CD4-positive, alpha-beta memory T cell (primary cell): ENCODE data around the gene MAP4K1. TPM values are rescaled to one million over a fixed set of nuclear protein-coding genes. Genes with fewer than 3 reads are reported as not detected.

Source experiments
- CTCF ChIA-PET: fragments of 350-600 bp; sonication (Branson Sonifier 250); formaldehyde crosslinking; loops from one replicate; lab custom pipeline; 2021; ENCODE audit warnings: inconsistent platforms; ENCODE audit not compliant: partially characterized antibody; lab: Charles Lee
- POLR2A ChIA-PET: fragments of 350-600 bp; sonication (Branson Sonifier 250); formaldehyde crosslinking; loops from one replicate; lab custom pipeline; 2021; ENCODE audit not compliant: partially characterized antibody; lab: Charles Lee
- DNase-seq, 5 donors: peaks; one replicate each; pipeline versions ENCODE4 v3.0.0 to v3.0.0-alpha.2; 2020 to 2022; ENCODE audit warnings: mixed read lengths in 1 of 5
- H3K27ac ChIP-seq: one replicate; pipeline ENCODE4 v1.7.0; 2013; ENCODE audit warnings: low read depth, low read length
- H3K27me3 ChIP-seq: 2 replicates; pipeline ENCODE4 v1.7.0; 2013; ENCODE audit warnings: mild to moderate bottlenecking, low read length, moderate library complexity; ENCODE audit not compliant: insufficient read depth
- H3K36me3 ChIP-seq: 2 replicates; pipeline ENCODE4 v1.7.0; 2013; ENCODE audit warnings: mild to moderate bottlenecking, low read length, moderate library complexity; ENCODE audit not compliant: insufficient read depth
- H3K4me1 ChIP-seq: 2 replicates; pipeline ENCODE4 v1.7.0; 2013; ENCODE audit warnings: mild to moderate bottlenecking, low read length, moderate library complexity; ENCODE audit not compliant: insufficient read depth
- H3K4me3 ChIP-seq, 2 donors: one replicate each; pipeline ENCODE4 v1.7.0; 2013; ENCODE audit warnings: low read length in 2 of 2, mild to moderate bottlenecking in 1 of 2
- H3K9me3 ChIP-seq, 2 donors: one replicate each; pipeline ENCODE4 v1.7.0; 2013; ENCODE audit warnings: low read length in 2 of 2, control low read depth in 1 of 2; ENCODE audit not compliant: control insufficient read depth in 1 of 2
- H3K27ac Mint-ChIP-seq, 7 donors: one replicate each; pipeline ENCODE4 v1.8.0; 2020 to 2021; ENCODE audit warnings: mixed read lengths in 7 of 7, mild to moderate bottlenecking in 6 of 7, inconsistent platforms in 3 of 7, moderate library complexity in 3 of 7
- H3K27me3 Mint-ChIP-seq, 2 donors: one replicate each; pipeline ENCODE4 v1.8.0; 2020 to 2021; ENCODE audit warnings: mixed read lengths in 2 of 2
- H3K36me3 Mint-ChIP-seq, 2 donors: one replicate each; pipeline ENCODE4 v1.8.0; 2020 to 2021; ENCODE audit warnings: mixed read lengths in 2 of 2, inconsistent platforms in 1 of 2, mild to moderate bottlenecking in 1 of 2
- H3K4me1 Mint-ChIP-seq, 4 donors: one replicate each; pipeline ENCODE4 v1.8.0; 2020 to 2021; ENCODE audit warnings: mixed read lengths in 4 of 4, mild to moderate bottlenecking in 1 of 4
- H3K4me3 Mint-ChIP-seq, 8 donors: one replicate each; pipeline ENCODE4 v1.8.0; 2020 to 2021; ENCODE audit warnings: mixed read lengths in 8 of 8, mild to moderate bottlenecking in 7 of 8, moderate library complexity in 6 of 8, inconsistent platforms in 3 of 8
- H3K9me3 Mint-ChIP-seq, 8 donors: one replicate each; pipeline ENCODE4 v1.8.0; 2020 to 2021; ENCODE audit warnings: mixed read lengths in 8 of 8, mild to moderate bottlenecking in 5 of 8, inconsistent platforms in 3 of 8, moderate library complexity in 1 of 8
- intact Hi-C: fragments of 100-400 bp; cut with micrococcal nuclease; formaldehyde crosslinking; loops from one replicate; pipeline ENCODE4 v1.15.1; 2023
- polyA plus RNA-seq, 2 donors: library from polyadenylated mRNA; unstranded; fragments of 300-500 nt; fragmentation: Illumina TruSeq; gene quantifications; one replicate each; pipeline ENCODE4 v1.2.3, GENCODE V29; 2021
- total RNA-seq, 2 experiments: library from RNA; stranded (reverse); gene quantifications; one replicate each; pipeline ENCODE4 v1.2.3, GENCODE V29; 2021

Gene MAP4K1
- total RNA-seq (100 to 1,000 TPM; 346 to 361 TPM), polyA plus RNA-seq (100 to 1,000 TPM; 142 to 177 TPM)

- Mint-ChIP-seq H3K27ac (peak within 1 kb of the TSS; percentile 93 to 100 (median 99)), H3K4me3 (peak within 1 kb of the TSS; percentile 95 to 100 (median 100)), H3K27me3 (no peaks in the 10 kb centered on the region), H3K4me1 (peaks cover 33 to 67% (median 50%) of the 10 kb centered on the region in 4 donors), H3K9me3 (no peaks in the 10 kb centered on the region), H3K36me3 (peaks cover 26 to 74% of the 10 kb centered on the region in 2 donors)
- Histone ChIP-seq H3K4me3 (peak within 1 kb of the TSS; percentile 97 to 99), H3K27me3 (no peaks in the 10 kb centered on the region), H3K36me3 (peaks cover 40% of the 10 kb centered on the region), H3K27ac (peak within 1 kb of the TSS; percentile 90), H3K4me1 (peaks cover 64% of the 10 kb centered on the region), H3K9me3 (no peaks in the 10 kb centered on the region)
- DNase-seq: peak; percentile 59 to 84 (median 65)
- POLR2A ChIA-PET: interaction anchor here (0.9 to 3.3 kb wide), 35 partner anchors 10 to 313 kb away, joined by 3 to 36 read pairs (median 6); partner anchors contain the start of genes ACTN4, FAM98C, GGN and HNRNPL
- CTCF ChIA-PET: interaction anchor here (0.6 to 6.6 kb wide), 19 partner anchors 11 to 315 kb away, joined by 3 to 55 read pairs (median 4); partner anchors contain the start of genes FAM98C, MRPS12 and SARS2
- intact Hi-C loops: loop anchor here (1.0 to 10.0 kb wide), 4 partner anchors 61 to 243 kb away; partner anchors contain the start of genes FAM98C and PSMD8
Measured at GRCh38 chr19:38617764-38618589, at the start of gene MAP4K1. MAP4K1 (minus strand) TSS chr19:38617953; CDS start chr19:38617895, 58 bp downstream.

GRCh38 chr19:38666663-38667511, 49.1 kb upstream of the MAP4K1 start:
- Histone ChIP-seq H3K27me3 (no peaks in the 10 kb centered on the region), H3K36me3 (no peaks in the 10 kb centered on the region), H3K27ac (peak overlapping the region; percentile 44), H3K4me3 (no peak overlapping the region), H3K9me3 (no peaks in the 10 kb centered on the region), H3K4me1 (peaks cover 99% of the 10 kb centered on the region)
- H3K4me1 Mint-ChIP-seq: peaks cover 56 to 100% (median 86%) of the 10 kb centered on the region in 4 donors
- CTCF ChIA-PET: interaction anchor here (1.4 to 1.6 kb wide), 2 partner anchors 14 to 264 kb away, joined by 5 to 8 read pairs; partner anchors contain the start of gene FAM98C
- H3K36me3 Mint-ChIP-seq: peaks cover 3 to 21% of the 10 kb centered on the region in 2 donors
- no peaks in the 10 kb centered on the region for H3K9me3 Mint-ChIP-seq
- peak overlapping the region; percentile 64 to 100 (median 95) for H3K27ac Mint-ChIP-seq
- intact Hi-C loops: loop anchor here (1.0 kb wide), 1 partner anchor 8 kb away; no protein-coding TSS in a partner anchor
- H3K27me3 Mint-ChIP-seq: no peaks in the 10 kb centered on the region
- peak in 3 of 5 donors; percentile 33 to 66 (median 33) for DNase-seq
- H3K4me3 Mint-ChIP-seq: peak overlapping the region; percentile 75 to 92 (median 82)
- POLR2A ChIA-PET: interaction anchor here (0.9 to 2.0 kb wide), 8 partner anchors 8 to 128 kb away, joined by 3 to 10 read pairs (median 4); partner anchors contain the start of gene ACTN4

GRCh38 chr19:38665950-38666662, 48.4 kb upstream of the MAP4K1 start:
- no peak for DNase-seq
- ChIA-PET POLR2A (interaction anchor here (1.2 to 2.0 kb wide), 5 partner anchors 9 to 127 kb away, joined by 3 to 10 read pairs (median 7); partner anchors contain the start of gene ACTN4), CTCF (interaction anchor here (1.6 kb wide), 1 partner anchor 15 kb away, joined by 8 read pairs; no protein-coding TSS in a partner anchor)
- Histone ChIP-seq H3K27ac (peak overlapping the region; percentile 44), H3K4me1 (peaks cover 93% of the 10 kb centered on the region), H3K36me3 (no peaks in the 10 kb centered on the region), H3K27me3 (no peaks in the 10 kb centered on the region), H3K4me3 (no peak overlapping the region), H3K9me3 (no peaks in the 10 kb centered on the region)
- no peaks in the 10 kb centered on the region for H3K9me3 Mint-ChIP-seq
- no peaks in the 10 kb centered on the region for H3K27me3 Mint-ChIP-seq
- peak overlapping the region in 5 of 8 donors; percentile 9 to 84 (median 43) for H3K4me3 Mint-ChIP-seq
- peak overlapping the region in 6 of 7 donors; percentile 43 to 97 (median 60) for H3K27ac Mint-ChIP-seq
- H3K36me3 Mint-ChIP-seq: peaks cover 5 to 20% of the 10 kb centered on the region in 2 donors
- peaks cover 51 to 96% (median 81%) of the 10 kb centered on the region in 4 donors for H3K4me1 Mint-ChIP-seq
- intact Hi-C loops: no loop called here

GRCh38 chr19:38665219-38665931, 47.6 kb upstream of the MAP4K1 start:
- intact Hi-C loops: no loop called here
- Mint-ChIP-seq H3K4me1 (peaks cover 48 to 95% (median 81%) of the 10 kb centered on the region in 4 donors), H3K27me3 (no peaks in the 10 kb centered on the region), H3K36me3 (peaks cover 10 to 24% of the 10 kb centered on the region in 2 donors), H3K9me3 (no peaks in the 10 kb centered on the region), H3K4me3 (peak overlapping the region in 4 of 8 donors; percentile 9 to 48 (median 30)), H3K27ac (peak overlapping the region in 2 of 7 donors; percentile 24 to 43)
- peak overlapping the region; percentile 10 for H3K27ac ChIP-seq
- H3K27me3 ChIP-seq: no peaks in the 10 kb centered on the region
- DNase-seq: no peak
- no peak overlapping the region for H3K4me3 ChIP-seq
- H3K36me3 ChIP-seq: no peaks in the 10 kb centered on the region
- ChIA-PET CTCF (no interaction called here), POLR2A (interaction anchor here (1.0 to 2.3 kb wide), 3 partner anchors 16 to 69 kb away, joined by 4 to 7 read pairs (median 6); no protein-coding TSS in a partner anchor)
- peaks cover 93% of the 10 kb centered on the region for H3K4me1 ChIP-seq
- H3K9me3 ChIP-seq: no peaks in the 10 kb centered on the region

GRCh38 chr19:38664503-38665211, 46.9 kb upstream of the MAP4K1 start:
- ChIA-PET POLR2A (interaction anchor here (1.0 to 2.6 kb wide), 5 partner anchors 10 to 28 kb away, joined by 3 to 17 read pairs (median 4); partner anchors contain the start of gene ACTN4), CTCF (interaction anchor here (0.5 kb wide), 1 partner anchor 430 kb away, joined by 3 read pairs; no protein-coding TSS in a partner anchor)
- Mint-ChIP-seq H3K27ac (peak overlapping the region in 6 of 7 donors; percentile 15 to 91 (median 74)), H3K4me1 (peaks cover 43 to 94% (median 78%) of the 10 kb centered on the region in 4 donors), H3K9me3 (no peaks in the 10 kb centered on the region), H3K36me3 (peaks cover 10 to 24% of the 10 kb centered on the region in 2 donors), H3K4me3 (peak overlapping the region in 6 of 8 donors; percentile 23 to 77 (median 51)), H3K27me3 (no peaks in the 10 kb centered on the region)
- H3K4me1 ChIP-seq: peaks cover 93% of the 10 kb centered on the region
- no peaks in the 10 kb centered on the region for H3K9me3 ChIP-seq
- H3K27ac ChIP-seq: peak overlapping the region; percentile 10
- no peak overlapping the region for H3K4me3 ChIP-seq
- H3K27me3 ChIP-seq: no peaks in the 10 kb centered on the region
- DNase-seq: no peak
- no peaks in the 10 kb centered on the region for H3K36me3 ChIP-seq
- intact Hi-C loops: no loop called here
